Neuron (in vitro differentiated cells): Measurements from ENCODE around the gene SYNPO.
A peak's percentile ranks its signal among the peaks of the same experiment; 100 is the strongest.

ENCODE experiments used
- H2AFZ ChIP-seq: one replicate; pipeline ENCODE4 v1.6.1; 2013; ENCODE audit warnings: low read depth, mild to moderate bottlenecking, inconsistent platforms, low read length, moderate library complexity
- H3K27me3 ChIP-seq: one replicate; pipeline ENCODE4 v1.6.1; 2013; ENCODE audit warnings: low read length; ENCODE audit not compliant: insufficient read depth
- H3K36me3 ChIP-seq: one replicate; pipeline ENCODE4 v1.6.1; 2013; ENCODE audit warnings: low read length; ENCODE audit not compliant: insufficient read depth
- H3K4me1 ChIP-seq: one replicate; pipeline ENCODE4 v1.6.1; 2013; ENCODE audit warnings: low read length; ENCODE audit not compliant: insufficient read depth
- H3K4me3 ChIP-seq: 2 replicates; pipeline ENCODE4 v1.5.1; 2013; ENCODE audit warnings: mild to moderate bottlenecking, low read length, moderate library complexity
- H3K9me3 ChIP-seq: one replicate; pipeline ENCODE4 v1.6.1; 2013; ENCODE audit warnings: low read length

The SYNPO gene

DNA sequence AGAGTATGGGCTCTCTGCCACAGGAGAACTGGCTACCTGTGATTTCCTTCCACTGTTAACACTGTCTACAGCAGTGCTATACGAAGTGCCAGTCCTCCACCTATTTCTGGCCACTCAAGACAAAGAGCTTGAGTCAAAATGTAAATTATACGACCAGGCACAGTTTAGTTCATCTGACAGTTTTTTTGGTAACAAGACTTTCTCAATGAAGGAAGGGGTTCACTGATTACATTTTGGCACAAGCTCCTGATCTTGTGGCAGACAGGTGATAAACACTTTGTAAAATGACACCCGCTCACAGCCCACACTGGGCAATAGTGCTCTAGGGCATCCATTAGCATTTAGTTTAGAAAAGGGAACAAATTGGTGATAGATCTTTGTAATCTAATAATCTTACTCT is 51.8 kb downstream of the SYNPO start:
- no peaks in the 10 kb centered on the region for H3K27me3 ChIP-seq
- no peak overlapping the region for H3K4me3 ChIP-seq
- H3K36me3 ChIP-seq = peaks cover 68% of the 10 kb centered on the region
- no peak overlapping the region for H2AFZ ChIP-seq
- no peaks in the 10 kb centered on the region for H3K9me3 ChIP-seq
- H3K4me1 ChIP-seq = no peaks in the 10 kb centered on the region

DNA sequence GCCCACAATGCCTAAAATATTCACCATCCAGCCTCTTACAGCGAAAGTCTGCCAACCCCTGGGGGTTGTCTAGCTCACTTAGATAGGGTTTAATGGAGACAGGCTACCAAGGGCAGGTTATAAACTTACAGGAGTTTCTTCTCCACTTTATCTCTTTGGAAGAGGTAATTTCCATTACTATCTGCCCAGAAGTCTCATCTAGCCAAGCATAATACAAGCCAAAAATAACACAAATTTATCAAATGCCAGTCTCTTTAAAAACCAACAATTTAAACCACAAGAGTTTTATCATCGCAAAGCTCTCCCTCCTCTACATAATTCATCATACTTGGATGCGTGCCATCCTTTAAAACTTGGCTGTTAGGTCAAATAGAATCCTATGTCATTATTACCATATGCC is 54.2 kb downstream of the SYNPO start:
- H2AFZ ChIP-seq = no peak overlapping the region
- H3K36me3 ChIP-seq = peaks cover 89% of the 10 kb centered on the region
- no peaks in the 10 kb centered on the region for H3K27me3 ChIP-seq
- H3K4me3 ChIP-seq = no peak overlapping the region
- no peaks in the 10 kb centered on the region for H3K9me3 ChIP-seq
- H3K4me1 ChIP-seq = peaks cover 4% of the 10 kb centered on the region

DNA sequence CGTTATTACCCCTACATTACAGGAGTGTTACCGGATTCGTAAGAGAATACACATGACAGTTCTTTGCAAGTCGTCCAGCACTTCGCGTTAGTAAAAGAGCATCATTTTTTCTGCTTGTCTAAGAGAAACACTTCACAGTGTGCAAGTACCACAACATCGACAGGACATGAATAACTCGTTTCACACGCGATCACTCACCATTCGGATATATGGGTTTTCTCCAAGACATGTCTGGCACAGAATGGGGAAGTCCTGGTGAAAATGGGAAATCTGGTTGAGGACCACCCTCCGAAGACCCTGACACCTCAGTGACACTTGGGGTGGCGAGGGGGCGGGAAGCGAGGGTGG is 59.8 kb downstream of the SYNPO start:
- H3K4me1 ChIP-seq = peaks cover 14% of the 10 kb centered on the region
- peak overlapping the region; percentile 70 for H3K4me3 ChIP-seq
- peaks cover 40% of the 10 kb centered on the region for H3K36me3 ChIP-seq
- peak overlapping the region; percentile 49 for H2AFZ ChIP-seq
- H3K27me3 ChIP-seq = no peaks in the 10 kb centered on the region
- no peaks in the 10 kb centered on the region for H3K9me3 ChIP-seq

DNA sequence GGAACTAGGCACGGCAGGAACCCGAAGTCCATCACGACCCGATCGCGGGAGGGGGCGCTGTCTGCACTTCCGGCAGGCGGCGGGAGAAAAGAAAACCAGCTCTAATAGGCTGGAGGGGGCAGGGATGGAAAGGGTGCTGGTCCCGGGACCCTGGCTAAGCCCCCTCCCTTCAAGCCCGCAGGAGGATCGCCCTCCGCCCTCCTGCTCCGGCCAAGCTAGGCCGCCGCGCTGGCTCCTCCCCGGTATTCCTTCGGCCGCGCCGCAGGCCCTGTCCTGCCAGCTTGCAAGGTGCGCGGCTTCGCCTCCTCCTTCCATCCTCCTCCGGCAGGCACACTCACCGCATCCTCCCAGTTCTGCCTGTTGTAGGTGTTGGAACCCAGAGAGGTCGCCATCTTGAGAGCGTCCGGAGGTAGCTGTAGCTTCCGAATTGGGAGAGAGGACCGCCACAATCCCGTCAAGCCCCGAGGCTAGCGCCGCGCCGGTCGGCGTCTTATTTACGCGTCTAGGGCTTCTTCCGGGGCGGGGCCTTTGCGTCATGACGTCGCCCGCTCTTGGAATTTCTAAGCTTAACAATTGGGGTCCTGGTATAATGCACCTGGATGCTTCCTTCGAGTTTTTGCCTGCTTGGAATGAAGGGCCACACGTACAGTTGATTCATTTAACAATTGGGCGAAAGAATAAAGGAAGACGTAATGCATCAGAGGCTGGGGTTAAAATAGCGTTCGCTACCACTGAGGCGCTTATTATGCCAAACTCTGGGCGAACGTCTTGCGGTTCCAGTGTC is 60.3 kb downstream of the SYNPO start, which contains the start of gene RBM22:
TSS of gene RBM22 (minus strand) at position 469 of the 784 bp plus-strand sequence. CDS start at position 392, 77 bp downstream.
- H3K4me3 ChIP-seq = peak within 1 kb of the TSS; percentile 70
- H3K36me3 ChIP-seq = peaks cover 35% of the 10 kb centered on the region

DNA sequence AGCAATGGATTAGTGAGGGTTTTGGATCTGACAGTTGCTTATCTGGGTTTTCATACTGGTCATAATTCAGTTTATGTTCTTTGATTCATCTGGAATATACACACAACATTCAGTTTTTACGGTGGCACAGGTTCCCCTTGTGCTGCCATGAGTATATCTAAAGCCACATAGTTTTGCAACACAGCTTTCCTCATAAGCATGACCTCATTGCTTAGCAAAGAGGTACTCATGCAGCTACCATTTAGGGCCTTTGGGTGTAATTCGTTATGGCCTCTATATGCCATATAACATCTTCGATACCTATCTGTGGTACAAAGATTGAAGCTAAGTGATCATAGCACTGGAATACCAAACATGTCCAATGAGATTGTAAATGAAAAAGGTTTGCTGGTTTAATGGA is 63.3 kb downstream of the SYNPO start:
- H3K9me3 ChIP-seq = no peaks in the 10 kb centered on the region
- peaks cover 14% of the 10 kb centered on the region for H3K4me1 ChIP-seq
- H3K4me3 ChIP-seq = no peak overlapping the region
- H3K36me3 ChIP-seq = peaks cover 7% of the 10 kb centered on the region
- H2AFZ ChIP-seq = no peak overlapping the region
- H3K27me3 ChIP-seq = no peaks in the 10 kb centered on the region

More for the DNA sequence above, 60.3 kb downstream of the SYNPO start, which contains the start of gene RBM22:
- Histone ChIP-seq H3K9me3 (no peaks in the 10 kb centered on the region), H3K4me1 (peaks cover 14% of the 10 kb centered on the region), H3K27me3 (no peaks in the 10 kb centered on the region), H2AFZ (peak within 1 kb of the TSS; percentile 49)

DNA sequence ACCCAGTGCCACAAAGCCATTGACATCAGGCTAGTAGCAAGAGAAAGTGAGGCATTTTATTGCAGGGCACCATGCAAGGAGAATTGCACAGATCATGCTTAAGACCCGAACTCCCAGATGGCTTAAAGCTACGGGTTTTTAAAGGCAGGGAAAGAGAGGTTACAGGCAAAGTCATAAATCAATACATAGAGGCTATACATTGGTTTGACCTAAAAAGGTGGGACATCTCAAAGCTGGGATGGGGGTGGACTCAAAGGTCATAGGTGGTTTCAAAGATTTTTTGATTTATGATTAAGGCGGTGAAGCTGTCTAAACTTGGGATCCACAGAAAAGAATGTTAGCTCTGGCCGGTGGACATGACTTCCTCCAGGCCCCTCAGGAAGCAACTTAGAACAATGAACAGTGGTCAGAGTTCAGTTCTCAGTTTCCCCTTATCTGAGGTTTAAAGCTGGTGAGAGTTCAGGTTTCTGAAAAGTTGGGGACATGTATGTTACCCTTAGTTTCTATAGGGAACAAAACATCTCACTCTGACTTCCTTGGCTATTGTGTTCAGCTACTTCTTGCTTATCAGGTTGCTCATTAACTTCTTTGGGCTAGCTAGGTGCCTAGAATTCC is 66.4 kb downstream of the SYNPO start:
- no peak overlapping the region for H2AFZ ChIP-seq
- H3K27me3 ChIP-seq = no peaks in the 10 kb centered on the region
- no peak overlapping the region for H3K4me3 ChIP-seq

More for the DNA sequence above, 66.4 kb downstream of the SYNPO start:
- H3K36me3 ChIP-seq = peaks cover 28% of the 10 kb centered on the region
- no peaks in the 10 kb centered on the region for H3K4me1 ChIP-seq
- H3K9me3 ChIP-seq = no peaks in the 10 kb centered on the region
